Kidney epithelial cell (primary cell): Measurements from ENCODE around the gene PEX6. TPM values are rescaled to one million over a fixed set of nuclear protein-coding genes. Genes with fewer than 3 reads are reported as not detected.

Experiments used
- DNase-seq: peaks from one replicate; pipeline ENCODE4 v3.0.0-alpha.2; 2010; ENCODE audit warnings: low read depth
- H3K27me3 ChIP-seq: 2 replicates; pipeline ENCODE4 v1.6.0; 2011; ENCODE audit warnings: low read length; ENCODE audit not compliant: control insufficient read depth, insufficient read depth
- H3K36me3 ChIP-seq: 2 replicates; pipeline ENCODE4 v1.5.1; 2011; ENCODE audit warnings: low read length; ENCODE audit not compliant: control insufficient read depth, insufficient read depth
- H3K4me3 ChIP-seq: 2 replicates; pipeline ENCODE4 v1.5.1; 2011; ENCODE audit warnings: low read depth, mild to moderate bottlenecking, control low read depth, low read length
- total RNA-seq: library from RNA; depleted of rRNA; stranded (reverse); fragments of >200 nt; gene quantifications from 2 replicates; pipeline ENCODE4 v1.2.3, GENCODE V29; 2015
- TF ChIP-seq, protein P1 (sequence below): IDR thresholded peaks from 2 replicates; pipeline ENCODE4 v1.5.1; 2011; ENCODE audit warnings: mild to moderate bottlenecking, moderate library complexity, low read length, control low read depth, inconsistent platforms; ENCODE audit not compliant: insufficient read depth, poor library complexity, severe bottlenecking

Gene PEX6
- total RNA-seq, 1 donor from 2014 or later: 40.7 TPM

GRCh38 chr6:42939810-42940167 is 39.2 kb downstream of the PEX6 start:
- no peak overlapping the region for H3K4me3 ChIP-seq
- no peak for DNase-seq
- TF ChIP-seq, protein P1, sequence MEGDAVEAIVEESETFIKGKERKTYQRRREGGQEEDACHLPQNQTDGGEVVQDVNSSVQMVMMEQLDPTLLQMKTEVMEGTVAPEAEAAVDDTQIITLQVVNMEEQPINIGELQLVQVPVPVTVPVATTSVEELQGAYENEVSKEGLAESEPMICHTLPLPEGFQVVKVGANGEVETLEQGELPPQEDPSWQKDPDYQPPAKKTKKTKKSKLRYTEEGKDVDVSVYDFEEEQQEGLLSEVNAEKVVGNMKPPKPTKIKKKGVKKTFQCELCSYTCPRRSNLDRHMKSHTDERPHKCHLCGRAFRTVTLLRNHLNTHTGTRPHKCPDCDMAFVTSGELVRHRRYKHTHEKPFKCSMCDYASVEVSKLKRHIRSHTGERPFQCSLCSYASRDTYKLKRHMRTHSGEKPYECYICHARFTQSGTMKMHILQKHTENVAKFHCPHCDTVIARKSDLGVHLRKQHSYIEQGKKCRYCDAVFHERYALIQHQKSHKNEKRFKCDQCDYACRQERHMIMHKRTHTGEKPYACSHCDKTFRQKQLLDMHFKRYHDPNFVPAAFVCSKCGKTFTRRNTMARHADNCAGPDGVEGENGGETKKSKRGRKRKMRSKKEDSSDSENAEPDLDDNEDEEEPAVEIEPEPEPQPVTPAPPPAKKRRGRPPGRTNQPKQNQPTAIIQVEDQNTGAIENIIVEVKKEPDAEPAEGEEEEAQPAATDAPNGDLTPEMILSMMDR: no peak
- H3K27me3 ChIP-seq: no peaks in the 10 kb centered on the region
- H3K36me3 ChIP-seq: no peaks in the 10 kb centered on the region

- DNase-seq: no peak
- TF ChIP-seq, protein P1: no peak
- Histone ChIP-seq H3K4me3 (no peak overlapping the region), H3K36me3 (no peaks in the 10 kb centered on the region), H3K27me3 (no peaks in the 10 kb centered on the region)
Observed at GRCh38 chr6:42938987-42939809, 39.8 kb downstream of the PEX6 start.

DNA sequence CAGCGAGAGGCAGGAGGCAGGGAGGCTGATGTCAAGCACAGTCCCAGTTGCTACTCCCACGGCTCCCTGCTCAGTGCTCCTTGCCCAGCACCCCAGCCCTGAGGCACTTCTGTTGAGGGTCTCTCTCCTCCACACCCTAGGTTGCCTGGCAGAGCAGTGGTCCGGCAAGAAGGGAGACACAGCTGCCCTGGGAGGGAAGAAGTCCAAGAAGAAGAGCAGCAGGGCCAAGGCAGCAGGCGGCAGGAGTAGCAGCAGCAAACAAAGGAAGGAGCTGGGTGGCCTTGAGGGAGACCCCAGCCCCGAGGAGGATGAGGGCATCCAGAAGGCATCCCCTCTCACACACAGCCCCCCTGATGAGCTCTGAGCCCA is 40.6 kb downstream of the PEX6 start:
- Histone ChIP-seq H3K36me3 (no peaks in the 10 kb centered on the region), H3K27me3 (no peaks in the 10 kb centered on the region), H3K4me3 (no peak overlapping the region)
- TF ChIP-seq, protein P1: no peak
- no peak for DNase-seq

DNA sequence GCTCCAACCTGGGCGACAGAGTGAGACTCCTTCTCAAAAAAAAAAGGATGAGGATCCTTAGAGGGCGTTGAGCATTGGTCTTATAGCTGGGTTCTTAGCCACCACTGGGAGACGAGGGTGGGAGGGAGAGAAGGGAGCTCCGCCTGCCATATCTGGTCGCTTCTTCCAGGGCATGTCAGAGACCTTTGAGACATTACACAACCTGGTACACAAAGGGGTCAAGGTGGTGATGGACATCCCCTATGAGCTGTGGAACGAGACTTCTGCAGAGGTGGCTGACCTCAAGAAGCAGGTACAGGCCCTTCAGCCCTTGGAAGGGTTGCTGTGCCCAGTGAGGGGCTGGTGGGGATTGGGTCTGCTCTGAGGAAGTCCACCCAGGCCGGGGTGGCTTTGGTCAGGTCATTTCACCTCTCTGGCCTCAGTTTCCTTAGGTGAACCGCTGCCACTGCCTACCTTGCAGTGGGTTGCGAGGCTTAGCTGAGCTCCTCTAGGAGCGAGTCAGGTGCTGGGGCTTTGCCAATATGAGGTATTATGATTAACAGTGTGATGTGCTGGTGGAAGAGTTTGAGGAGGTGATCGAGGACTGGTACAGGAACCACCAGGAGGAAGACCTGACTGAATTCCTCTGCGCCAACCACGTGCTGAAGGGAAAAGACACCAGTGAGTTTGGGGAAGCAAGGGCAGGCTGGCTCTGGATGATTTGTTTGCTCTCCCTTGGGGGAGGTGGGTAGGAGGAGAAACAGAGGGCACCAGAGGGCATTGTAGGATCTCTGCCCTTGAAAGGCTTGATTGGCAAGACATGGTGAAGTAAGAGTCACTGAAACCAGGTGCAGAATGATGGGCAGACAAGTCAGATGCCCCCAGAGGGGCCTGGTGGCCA is 41.2 kb downstream of the PEX6 start:
- no peak for DNase-seq
- no peaks in the 10 kb centered on the region for H3K36me3 ChIP-seq
- H3K27me3 ChIP-seq: no peaks in the 10 kb centered on the region
- H3K4me3 ChIP-seq: no peak overlapping the region
- TF ChIP-seq, protein P1: no peak

- H3K4me3 ChIP-seq: no peak overlapping the region
- TF ChIP-seq, protein P1: no peak
- no peak for DNase-seq
Observed at GRCh38 chr6:42936398-42936797, 42.6 kb downstream of the PEX6 start.

More at GRCh38 chr6:42936398-42936797, 42.6 kb downstream of the PEX6 start:
- Histone ChIP-seq H3K36me3 (no peaks in the 10 kb centered on the region), H3K27me3 (no peaks in the 10 kb centered on the region)
